C4-2B (cell line): ENCODE measurements around the gene PTPRD.

Experiments
- CTCF ChIP-seq: fragments of 450-650 bp; conservative IDR thresholded peaks from 2 replicates; pipeline ENCODE4 v1.5.1; 2017; ENCODE audit warnings: mild to moderate bottlenecking
- ZFX ChIP-seq: fragments of 450-650 bp; IDR thresholded peaks from 2 replicates; pipeline ENCODE4 v1.6.1; 2017

- no peak for TF ChIP-seq CTCF
- no peak for TF ChIP-seq ZFX
Measured at GRCh38 chr9:8268881-8269280, 2343.9 kb downstream of the PTPRD start.
